H1 (cell line): ENCODE measurements around the gene NTN4. TPM values are rescaled to one million over a fixed set of nuclear protein-coding genes. Genes with fewer than 3 reads are reported as not detected.

ENCODE experiments used
- ASH2L ChIP-seq: fragments of 200-600, 300-600 bp; sonication (generic); IDR thresholded peaks from one replicate; pipeline ENCODE4 v1.7.1; 2017; ENCODE audit warnings: low read length
- CEBPB ChIP-seq: IDR thresholded peaks from 2 replicates; pipeline ENCODE4 v1.6.1; 2012; ENCODE audit warnings: low read depth, low read length
- CHD2 ChIP-seq: IDR thresholded peaks from 2 replicates; pipeline ENCODE4 v1.6.1; 2012; ENCODE audit warnings: low read length, improper control_type of control experiment
- CHD7 ChIP-seq: fragments of 300-600 bp; sonication (generic); IDR thresholded peaks from 2 replicates; pipeline ENCODE4 v1.7.1; 2012; ENCODE audit warnings: low read length, moderate library complexity, mild to moderate bottlenecking, inconsistent platforms; ENCODE audit not compliant: insufficient replicate concordance
- POLR2A ChIP-seq, 2 experiments: IDR thresholded peaks; 1 replicate in 1 of 2; 2 replicates in 1 of 2; pipeline ENCODE4 v1.6.1; 2011; ENCODE audit warnings: low read depth in 2 of 2, low read length in 2 of 2, mild to moderate bottlenecking in 2 of 2; ENCODE audit errors: control extremely low read depth in 1 of 2
- TEAD4 ChIP-seq: IDR thresholded peaks from 2 replicates; pipeline ENCODE4 v1.6.1; 2012; ENCODE audit warnings: low read depth, low read length, inconsistent platforms, mixed read lengths
- ZNF274 ChIP-seq: IDR thresholded peaks from 2 replicates; pipeline ENCODE4 v1.7.0; 2012; ENCODE audit warnings: low read length, borderline replicate concordance; ENCODE audit errors: extremely low read depth
- polyA plus RNA-seq, 7 experiments: library from polyadenylated mRNA; depleted of rRNA in 3 of 7; stranded (reverse) in 5 of 7; unstranded in 2 of 7; fragments of >200 nt in 5 of 7; fragments of 200-250 nt in 2 of 7; gene quantifications; 1 replicate in 5 of 7; 2 replicates in 1 of 7; 4 replicates in 1 of 7; pipeline versions ENCODE4 v1.2.1 to v1.2.3, GENCODE V29; 2011 to 2013; ENCODE audit warnings: missing spikeins in 2 of 7, mixed read lengths in 2 of 7
- total RNA-seq: library from RNA; stranded (reverse); fragmentation: NEBNext Ultra II Directional; extraction: Animal tissue kit (Norgen Biotek cat#: 25700); gene quantifications from 2 replicates; pipeline ENCODE4 v1.2.1, GENCODE V29; 2021

NTN4 gene
- total and polyA plus RNA-seq, 2 of the 8 experiments (the other 6 are each of a cell fraction or from before 2014, with no cell fraction given): 0.74 to 1.3 TPM

GRCh38 chr12:95633732-95634465 is 156.7 kb downstream of the NTN4 start (continued):
- TF ChIP-seq CHD7 (no peak), CEBPB (no peak), CHD2 (no peak), POLR2A (IDR thresholded peaks at IDR 0.05; ENCODE audit: control extremely low read depth in 1 of 2, low read depth in 2 of 2, low read length in 2 of 2) (no peak), ZNF274 (no peak), TEAD4 (no peak), ASH2L (no peak)
